NCI-H146 (cell line): Measurements from ENCODE around the gene ACVRL1.

Experiments used
- DNase-seq: peaks from one replicate; lab custom pipeline; 2025; lab: John Stamatoyannopoulos, UW

ACVRL1 gene

DNA sequence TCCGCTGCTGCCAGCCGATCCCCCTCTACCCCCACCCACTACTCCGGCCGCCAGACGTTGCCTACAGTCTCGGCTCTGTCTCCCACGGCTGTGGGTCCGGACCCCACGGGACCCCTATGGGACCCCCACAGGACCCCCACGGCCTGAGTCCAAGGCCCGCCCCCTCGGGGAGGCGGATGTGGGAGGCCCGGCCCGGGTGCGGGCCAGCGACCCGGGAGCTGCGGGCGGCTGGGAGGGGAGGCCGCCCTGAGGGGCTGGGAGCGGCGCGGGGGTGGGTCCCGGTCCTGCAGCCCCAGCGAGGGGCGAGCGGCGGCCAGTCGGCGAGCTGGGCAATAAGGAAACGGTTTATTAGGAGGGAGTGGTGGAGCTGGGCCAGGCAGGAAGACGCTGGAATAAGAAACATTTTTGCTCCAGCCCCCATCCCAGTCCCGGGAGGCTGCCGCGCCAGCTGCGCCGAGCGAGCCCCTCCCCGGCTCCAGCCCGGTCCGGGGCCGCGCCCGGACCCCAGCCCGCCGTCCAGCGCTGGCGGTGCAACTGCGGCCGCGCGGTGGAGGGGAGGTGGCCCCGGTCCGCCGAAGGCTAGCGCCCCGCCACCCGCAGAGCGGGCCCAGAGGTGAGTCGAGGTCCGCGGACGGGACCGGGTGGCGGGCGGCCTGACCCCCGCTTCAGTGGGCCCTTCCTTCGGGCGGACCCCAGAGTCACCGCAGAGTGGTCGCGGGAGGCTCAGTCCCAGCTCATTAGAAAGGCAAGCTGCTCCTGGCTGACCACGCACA lies at the start of gene ACVRL1:
Gene ACVRL1 (plus strand): TSS at position 422 of the 773 bp plus-strand sequence. CDS start 4,971 bp downstream, outside the sequence.
- DNase-seq = no peak

DNA sequence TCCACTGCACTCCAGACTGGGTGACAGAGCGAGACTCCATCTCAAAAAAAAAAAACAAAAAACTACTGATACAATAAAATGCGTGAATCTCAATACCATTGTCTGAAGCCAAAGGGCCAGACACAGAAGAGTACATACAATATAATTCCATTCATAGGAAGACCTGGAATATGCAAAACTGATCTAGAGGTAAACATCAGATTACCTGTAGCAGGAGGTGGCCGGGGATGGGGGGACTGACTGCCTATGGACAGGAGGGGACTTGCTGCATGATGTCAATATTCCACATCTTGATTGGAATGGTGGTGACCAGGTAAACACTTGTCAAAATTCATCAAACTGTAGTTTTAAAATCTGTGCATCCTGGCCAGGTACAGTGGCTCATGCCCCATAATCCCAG lies 46.3 kb upstream of the ACVRL1 start:
- DNase-seq = no peak

DNA sequence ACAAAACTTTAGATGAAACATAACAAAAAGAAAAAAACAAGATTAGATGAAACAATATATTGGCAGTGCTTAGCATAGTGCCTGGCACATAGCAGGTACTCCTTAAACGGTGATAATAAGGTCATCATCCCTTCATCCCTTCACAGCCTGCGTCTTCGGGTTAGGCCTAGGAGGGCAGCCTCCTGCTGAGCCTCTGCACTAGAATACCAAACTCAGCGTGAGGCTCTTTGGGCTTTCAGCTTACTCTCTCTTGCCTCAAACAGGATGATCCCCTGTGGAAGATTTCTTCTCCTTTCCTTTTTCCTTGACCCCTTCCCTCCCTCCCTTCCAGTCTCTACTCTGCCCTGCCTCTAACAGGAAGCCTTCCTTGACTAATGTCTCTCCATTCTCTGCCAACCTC lies 44.4 kb upstream of the ACVRL1 start:
- no peak for DNase-seq

DNA sequence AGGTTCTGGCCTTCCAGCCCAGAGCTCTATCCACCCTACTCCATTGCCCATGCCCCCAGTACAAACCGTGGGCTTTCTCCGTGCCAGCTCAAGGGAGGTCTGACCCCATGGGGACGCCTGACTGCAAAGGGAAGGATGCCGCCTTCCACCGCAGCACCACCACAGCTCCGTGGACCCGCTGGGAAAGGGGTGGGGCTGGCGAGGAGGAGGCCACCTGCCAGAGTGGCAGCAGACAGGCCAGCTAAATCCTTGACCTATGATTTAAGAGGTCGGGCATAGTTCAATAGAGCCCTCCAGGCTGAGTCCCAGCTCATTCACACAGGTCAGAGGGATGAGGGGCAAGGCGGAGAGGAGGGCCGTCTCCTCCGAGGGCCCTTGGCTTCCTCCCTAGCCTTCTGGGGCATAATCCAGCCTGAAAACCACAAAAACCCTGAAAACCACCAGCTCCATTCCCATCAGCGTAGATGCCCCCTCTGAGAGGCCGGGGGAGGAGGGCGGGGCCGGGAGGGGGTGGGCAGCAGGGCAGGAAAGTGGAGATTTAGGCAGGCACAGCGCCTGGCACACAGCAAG lies 43.9 kb upstream of the ACVRL1 start:
- peak; percentile 36 for DNase-seq

DNA sequence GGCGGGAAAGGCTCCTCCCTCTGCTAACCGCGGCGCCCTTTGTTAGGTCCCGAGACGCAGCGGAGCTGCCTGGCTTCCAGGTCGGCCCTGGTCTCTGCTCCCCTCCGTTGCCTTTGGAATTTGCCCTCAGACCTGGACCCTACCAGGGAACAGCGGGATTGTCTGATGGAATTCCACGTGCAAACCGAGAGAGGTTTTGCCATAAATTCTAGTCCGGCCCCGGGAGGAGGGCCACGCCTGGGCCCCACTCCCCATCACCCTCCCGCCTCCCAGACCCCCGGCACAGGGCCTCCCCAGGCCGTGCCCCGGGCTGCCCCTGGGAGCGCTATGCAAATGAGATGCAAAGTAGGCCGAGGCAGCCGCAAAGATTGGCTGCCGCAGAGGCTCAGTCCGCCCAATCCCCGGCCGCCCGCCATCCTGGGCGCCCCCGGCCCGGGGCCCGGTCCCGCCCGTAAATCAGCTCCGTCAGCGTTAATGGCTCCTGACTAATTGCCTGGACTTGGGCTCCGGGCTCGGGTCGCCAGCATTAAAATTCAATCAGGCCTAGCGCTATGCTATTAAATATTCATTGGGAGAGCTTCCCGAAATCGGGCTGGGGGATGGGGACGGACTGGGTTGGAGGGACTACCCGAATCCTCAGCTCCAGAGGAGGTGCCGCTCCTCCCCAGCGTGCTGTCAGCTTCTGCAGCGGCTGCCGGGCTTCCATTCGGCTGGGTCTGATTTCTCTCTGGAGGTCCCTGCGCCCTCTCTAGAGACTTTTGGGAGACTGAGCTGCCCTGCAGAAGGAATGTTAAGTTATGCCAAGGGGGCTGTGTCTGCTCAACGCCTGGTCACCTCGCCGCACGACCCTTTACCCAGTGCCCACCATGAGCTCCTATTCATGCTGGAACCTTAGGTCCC lies 43.1 kb upstream of the ACVRL1 start:
- peak; percentile 67 for DNase-seq

DNA sequence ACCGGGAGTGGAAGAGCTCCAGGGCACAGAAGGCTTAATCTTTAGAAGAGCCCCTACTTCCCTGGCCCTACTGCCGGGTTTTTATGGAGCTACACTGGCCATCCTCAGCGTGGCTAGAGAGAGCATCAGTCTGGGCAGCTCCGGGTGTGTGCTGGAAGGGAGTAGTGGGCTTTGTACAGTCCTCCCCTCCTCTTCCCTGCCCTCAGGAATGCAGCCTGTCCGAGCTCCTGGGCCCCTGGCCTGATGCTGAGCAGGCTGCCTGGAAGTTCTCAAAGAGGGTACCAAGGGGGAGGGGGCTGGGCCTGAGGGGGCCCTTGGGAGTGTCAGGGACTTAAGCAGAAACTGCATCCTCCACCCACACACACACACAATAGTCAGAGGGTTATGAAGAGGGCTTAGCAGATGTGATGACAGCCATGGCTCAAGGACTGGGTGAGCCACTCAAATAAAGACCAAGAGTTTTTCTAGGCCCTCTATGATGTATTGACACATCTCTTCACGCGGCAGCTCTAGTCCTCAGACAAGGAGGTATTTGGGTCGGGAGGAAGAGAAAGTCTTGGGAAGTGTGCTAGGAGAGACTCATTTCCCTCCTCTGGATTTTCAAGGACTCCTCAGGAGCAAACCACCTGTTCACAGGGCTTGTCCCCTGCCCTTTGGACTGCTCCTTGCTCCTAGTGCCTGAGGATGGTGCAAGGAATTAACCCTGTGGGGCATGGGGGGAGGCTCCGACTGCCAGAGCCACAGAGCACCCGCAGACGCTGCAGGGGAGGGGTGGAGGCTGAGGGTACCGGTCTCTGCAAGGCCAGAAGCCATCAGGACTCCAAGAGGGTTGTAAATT lies 42.3 kb upstream of the ACVRL1 start:
- DNase-seq = no peak

DNA sequence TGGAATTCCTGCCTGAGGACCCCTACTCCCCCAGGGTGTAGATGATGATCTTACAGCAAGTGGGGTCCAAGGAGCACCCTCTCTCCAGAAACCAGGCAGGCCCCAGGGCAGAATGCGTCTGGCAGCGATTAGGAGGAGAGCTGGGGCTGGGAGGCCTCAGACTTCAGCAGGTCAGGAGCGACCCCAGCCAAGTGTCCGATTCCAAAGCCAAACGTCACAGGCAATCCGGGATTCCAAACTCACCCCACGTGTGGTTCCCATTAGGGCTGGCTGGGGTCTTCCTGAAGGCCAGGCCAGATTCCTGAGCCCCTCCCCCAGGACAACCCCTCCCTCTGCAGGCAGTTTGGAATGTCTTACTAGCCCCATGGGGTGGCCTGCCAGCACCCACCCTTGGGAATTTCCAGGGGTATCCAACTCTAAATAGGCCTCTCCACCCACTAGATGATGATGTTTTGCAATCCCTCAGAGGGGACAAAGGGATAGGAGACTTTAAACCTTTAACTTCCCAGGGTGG lies 41.5 kb upstream of the ACVRL1 start:
- no peak for DNase-seq

DNA sequence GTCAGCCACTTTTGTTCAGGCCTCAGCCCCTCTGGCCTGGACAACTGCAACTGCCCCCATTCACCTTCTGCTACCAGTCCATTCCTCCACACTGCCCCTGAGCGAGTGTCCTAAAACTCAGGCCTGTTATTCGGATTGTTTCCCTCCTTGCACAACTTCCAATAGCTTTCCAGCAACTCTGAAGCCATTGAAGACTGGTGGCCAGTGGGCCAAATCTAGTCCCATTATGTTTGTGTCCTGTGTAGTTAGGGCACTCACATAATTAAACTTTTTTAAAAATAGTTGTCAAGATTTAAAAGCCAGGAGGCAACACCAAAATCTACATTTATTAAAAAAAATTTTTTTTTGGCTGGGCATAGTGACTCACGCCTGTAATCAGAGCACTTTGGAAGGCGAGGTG lies 41.0 kb upstream of the ACVRL1 start:
- DNase-seq = no peak

DNA sequence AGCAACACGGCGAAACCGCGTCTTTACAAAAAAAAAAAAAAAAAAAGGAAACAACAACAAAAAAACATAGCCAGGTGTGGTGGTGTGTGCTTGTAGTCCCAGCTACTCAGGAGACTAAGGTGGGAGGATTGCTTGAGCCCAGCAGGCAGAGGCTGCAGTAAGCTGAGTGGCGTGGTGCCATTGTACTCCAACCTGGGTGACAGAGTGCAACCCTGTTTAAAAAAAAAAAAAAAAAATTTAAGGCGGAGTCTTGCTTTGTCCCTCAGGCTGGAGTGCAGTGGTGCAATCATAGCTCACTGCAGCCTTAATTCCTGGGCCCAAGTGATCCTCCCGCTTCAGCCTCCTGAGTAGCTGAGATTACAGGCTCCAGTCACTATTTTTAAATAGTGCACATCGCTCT lies 40.5 kb upstream of the ACVRL1 start:
- peak; percentile 39 for DNase-seq

DNA sequence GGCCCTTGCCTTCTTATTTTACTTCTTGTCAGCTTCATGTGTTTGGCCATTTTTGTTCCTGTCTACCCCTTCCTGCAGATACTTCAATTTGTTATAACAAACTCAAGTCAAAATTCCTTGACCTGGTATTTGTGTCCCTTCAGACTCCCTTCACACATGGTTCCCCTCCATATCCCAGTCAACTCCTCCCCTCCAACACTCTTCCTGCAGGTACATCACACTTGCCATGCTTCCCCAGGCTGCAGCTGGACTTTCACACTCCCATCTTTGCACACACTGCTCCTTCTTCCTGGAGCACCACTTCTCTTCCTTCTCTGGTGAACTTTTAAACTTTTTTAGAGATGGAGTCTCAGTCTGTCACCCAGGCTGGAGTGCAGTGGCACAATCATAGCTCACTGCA lies 39.9 kb upstream of the ACVRL1 start:
- no peak for DNase-seq

DNA sequence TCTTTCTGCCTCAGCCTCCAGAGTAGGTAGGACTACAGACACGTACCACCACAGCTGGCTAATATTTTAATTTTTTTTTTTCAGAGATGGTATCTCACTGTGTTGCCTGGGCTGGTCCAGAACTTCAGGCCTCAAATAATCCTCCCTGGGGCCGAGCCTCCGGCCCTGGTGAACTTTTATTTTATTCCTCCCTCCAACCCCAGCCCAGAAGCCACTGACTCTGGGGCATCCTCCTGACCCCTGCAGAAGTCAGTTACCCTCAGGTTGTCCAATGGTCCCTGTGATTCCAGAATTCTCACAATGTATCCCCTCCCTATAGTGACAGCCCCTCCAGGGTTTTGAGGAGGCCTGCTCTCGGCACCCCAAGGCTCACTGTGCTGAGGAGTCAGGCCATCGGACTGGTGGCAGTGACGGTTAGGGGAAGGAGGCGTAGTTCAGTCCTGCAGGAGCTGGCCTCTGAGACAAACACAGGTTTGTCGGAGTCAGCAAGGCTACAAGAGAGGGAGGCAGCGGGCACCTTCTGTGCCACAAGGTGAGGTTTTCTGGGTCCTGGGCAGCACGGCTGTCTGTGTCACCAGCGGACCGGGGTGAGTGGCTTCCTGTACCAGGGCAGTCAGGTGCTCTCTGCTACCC lies 39.4 kb upstream of the ACVRL1 start:
- DNase-seq = no peak

DNA sequence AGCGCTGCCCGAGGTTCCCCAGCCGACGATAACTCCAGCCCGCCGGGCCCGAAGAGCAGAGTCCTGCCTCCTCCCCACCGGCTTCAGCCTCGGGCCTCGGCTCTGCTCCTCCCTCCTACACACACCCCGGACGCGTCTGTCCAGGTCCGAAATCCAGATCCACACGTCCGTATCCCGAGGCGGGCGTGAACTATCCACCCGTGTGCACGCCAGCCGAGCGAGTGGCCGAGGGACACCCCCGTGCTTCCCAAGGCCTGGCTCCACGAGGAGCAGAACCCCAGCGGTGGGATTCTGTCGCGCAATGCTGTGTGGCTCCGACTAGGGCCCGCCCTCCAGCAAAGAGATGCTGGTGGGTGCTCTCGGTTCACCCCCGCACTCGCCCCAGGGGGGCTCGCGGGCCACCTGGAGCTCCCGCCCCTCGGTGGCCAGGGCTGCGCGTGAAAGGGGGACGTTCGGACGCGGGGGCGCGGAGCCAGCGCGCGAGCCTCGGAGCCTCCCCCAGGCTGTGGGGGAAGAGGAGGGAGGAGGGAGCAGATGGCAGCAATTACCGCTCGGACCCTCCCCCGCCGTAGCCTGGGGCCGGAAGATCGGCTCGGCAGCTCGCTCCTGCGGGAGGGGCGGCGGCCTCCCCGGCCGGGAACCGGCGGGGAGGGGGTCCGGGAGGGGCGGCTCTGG lies 38.3 kb upstream of the ACVRL1 start:
- peak; percentile 77 for DNase-seq

DNA sequence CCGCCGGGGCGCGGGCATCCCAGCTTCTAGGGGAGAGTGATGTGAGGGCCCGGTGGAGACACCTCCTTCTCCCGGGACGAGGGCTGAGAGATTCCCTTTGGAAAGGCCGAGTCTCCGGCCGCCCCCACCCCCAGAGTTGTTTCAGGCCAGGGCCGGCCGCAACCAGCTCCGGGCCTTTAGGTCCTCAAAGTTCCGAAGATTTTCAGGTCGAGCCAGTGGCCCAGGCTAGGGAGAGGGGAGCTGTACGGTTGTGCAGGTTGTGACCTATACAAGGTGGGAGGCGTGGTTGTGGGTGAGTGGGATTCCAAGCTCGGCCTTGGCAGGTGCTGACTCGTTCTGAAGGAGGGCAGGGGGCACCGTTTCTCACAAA lies 37.8 kb upstream of the ACVRL1 start:
- DNase-seq = no peak

DNA sequence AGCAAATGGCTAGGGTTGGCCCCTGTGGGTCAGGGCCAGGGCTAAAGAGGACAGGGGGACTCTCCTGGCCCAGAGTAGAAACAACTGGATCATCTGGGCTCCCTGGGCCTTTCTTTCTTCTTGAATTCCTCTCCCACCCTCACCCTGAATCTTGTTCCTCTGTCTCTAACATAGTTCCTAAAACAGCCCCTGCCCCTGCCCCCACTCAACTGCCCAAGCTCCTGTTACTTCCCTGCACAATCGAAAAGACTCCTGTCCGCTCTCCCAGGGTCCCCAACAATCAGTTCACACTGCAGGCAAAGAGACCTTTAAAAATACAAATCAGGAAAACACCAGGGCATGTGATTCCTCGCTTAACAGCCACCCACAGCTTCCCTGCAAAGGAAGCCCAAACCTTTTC lies 37.4 kb upstream of the ACVRL1 start:
- no peak for DNase-seq

DNA sequence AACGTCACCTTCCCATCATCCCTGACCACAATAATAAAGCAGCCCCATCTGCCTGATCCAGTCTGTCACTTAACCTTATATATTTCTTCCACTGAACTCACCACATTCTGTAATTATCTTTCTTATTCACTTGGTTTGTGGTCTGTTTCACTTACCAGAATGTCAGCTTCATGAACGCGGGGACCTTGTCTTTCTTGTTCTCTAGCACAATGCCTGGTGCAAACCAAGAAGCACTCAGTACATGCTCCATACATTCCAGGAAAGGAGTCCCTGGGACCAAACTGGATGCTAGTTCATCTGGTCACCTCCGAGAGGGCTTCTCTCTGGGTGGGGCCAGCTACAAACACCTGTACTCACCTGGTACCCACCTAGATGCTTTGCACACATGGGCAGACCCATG lies 36.8 kb upstream of the ACVRL1 start:
- DNase-seq = no peak

DNA sequence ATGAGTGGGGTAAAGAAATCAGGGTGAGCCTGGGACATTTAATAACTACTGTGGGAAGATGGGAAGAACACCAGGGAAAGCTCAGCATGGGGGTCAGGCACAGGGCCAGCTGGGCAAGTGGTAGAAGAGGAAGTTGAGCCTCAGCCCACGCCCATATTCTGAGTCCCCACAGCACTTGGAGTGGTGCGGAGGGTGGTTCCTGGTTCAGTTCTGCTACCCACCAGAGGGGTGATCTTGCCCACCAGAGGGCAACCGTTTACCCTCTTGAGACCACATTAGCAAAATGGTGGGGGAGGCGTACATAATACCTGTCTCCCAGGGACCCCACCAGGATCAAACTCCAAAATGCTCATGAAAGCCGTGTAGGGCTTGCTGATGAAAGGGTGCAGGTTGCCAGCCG lies 36.2 kb upstream of the ACVRL1 start:
- no peak for DNase-seq

DNA sequence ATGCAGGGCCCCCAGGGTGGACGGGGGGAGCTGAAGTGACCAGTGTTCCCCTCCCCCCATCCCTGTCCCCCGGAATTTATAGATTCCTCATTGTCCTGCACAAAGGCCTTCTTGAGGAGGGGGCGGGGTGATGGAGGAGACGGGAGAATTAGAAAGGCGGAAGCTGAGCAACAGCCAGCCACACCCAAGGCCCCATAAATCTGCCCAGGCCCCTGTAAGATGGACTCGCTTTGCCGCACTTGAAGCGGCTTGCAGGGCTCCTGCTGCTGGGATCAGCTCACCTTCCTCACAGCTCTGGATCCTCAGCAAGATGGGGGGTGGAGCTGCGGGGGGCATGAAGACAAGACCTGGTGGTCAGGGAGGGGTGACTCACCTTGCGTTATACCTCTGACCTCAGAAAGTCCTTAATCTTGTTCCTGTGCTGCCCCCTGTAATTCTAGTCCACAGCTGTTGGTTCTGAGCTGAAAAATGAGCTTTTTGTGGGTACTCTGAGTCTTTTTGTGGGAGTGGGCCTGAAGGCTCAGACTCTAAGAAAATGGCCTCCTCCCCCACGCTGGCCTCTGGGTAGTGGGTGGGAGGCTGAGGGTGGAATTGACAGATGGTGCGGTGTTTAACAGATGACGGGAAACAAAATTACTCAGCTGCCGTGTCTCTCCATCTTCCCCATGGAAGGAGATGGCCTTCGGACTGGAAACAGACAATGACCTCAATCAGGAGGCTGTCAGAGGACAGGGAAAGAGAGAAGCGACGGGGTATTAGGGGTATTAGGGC lies 35.2 kb upstream of the ACVRL1 start:
- no peak for DNase-seq

DNA sequence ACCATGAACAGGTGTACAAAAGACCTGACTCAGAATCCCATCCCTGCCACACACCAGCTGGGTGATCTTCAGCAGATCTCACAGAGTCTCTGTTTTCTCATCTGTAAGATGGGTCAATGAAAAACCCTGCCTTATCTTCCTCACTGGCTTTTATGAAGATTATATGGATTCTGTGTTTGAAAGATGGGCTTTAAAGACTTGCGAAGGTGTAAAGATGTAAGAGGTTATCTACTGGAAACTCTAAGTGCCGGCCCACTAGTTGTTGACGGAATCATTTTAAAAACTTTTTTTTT lies 34.7 kb upstream of the ACVRL1 start:
- no peak for DNase-seq

DNA sequence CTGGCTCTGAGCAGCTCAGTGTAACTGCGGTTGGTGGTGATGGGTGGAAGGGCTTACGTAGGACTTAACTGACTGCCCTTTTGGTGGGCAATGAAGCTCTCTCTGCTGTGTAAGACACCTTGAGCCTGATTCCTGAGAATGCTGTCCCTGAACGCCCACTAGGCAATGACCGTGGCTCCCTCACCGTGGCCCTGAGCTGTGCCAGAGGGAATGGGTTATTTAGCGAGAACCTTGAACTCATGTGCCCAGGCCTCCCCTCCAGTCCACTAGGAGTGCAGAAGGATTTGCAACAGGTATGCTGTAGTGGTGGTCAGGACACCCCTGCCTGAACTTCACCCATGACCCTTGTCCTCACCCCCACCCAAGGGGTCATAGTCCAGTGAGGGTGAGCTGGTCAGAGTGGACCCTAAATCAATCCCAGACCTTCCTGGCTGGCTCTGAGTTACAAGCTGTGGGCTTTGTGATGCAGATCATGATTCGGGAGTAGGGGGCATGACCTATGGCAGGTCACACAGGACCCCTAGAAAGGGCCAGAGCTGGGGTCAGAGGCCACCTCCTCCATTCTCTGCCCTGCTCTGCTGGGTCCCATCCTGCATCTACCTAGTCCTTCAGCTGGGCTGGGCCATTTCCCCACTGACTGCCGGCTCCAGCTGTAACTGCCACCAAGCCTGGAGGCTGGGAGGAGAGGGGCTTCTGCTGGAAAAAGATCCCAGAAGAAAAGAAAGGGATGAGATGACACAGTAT lies 33.9 kb upstream of the ACVRL1 start:
- DNase-seq = no peak

DNA sequence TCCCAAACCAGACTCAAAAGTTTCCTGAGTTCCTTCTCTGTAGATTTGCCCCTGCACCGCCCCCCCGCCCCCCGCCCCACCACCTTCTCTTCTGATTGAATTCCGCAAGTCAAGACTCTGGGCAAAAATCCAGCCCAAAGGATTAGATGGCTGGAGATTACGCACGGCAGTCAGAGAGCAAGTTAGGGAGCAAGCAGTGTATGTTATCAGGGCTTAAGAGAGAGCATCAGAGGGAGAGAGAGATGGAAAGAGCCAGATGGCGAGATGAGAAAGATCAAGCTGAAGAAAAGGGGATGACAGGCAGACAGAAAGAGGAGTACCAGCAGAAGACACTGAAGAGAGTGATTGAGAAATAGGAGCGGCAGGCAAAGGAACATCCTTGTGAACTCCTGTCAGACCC lies 33.3 kb upstream of the ACVRL1 start:
- no peak for DNase-seq
